Keratinocyte (primary cell): ENCODE data around the gene ABL2.

Experiments used
- CTCF ChIP-seq, 3 experiments: IDR thresholded peaks in 1 of 3; conservative IDR thresholded peaks in 1 of 3; optimal IDR thresholded peaks in 1 of 3; 2 replicates in 2 of 3; 3 replicates in 1 of 3; pipeline versions ENCODE3 to v1.5.1; 2011; ENCODE audit warnings: low read length in 3 of 3, mild to moderate bottlenecking in 3 of 3, moderate library complexity in 2 of 3, control low read depth in 1 of 3, inconsistent platforms in 1 of 3; ENCODE audit not compliant: insufficient read depth in 2 of 3; ENCODE audit errors: extremely low read depth in 1 of 3
- EZH2 ChIP-seq: IDR thresholded peaks from one replicate; pipeline ENCODE4 v1.6.1; 2012; ENCODE audit warnings: inconsistent platforms, mild to moderate bottlenecking, low read length, moderate library complexity

GRCh38 chr1:179263121-179263520, 33.6 kb upstream of the ABL2 start:
- TF ChIP-seq CTCF (optimal IDR thresholded peaks at IDR 0.05 in 1 of 3, IDR thresholded peaks at IDR 0.05 in 1 of 3, conservative IDR thresholded peaks at IDR 0.05 in 1 of 3; ENCODE audit: extremely low read depth in 1 of 3, insufficient read depth in 2 of 3, low read length in 3 of 3), result no peak
- TF ChIP-seq EZH2, result no peak
